NCI-H146 treated with DMSO at 0.1 percent for 48 hours (cell line): Measurements from ENCODE around the gene ETHE1.
A peak's percentile ranks its signal among the peaks of the same experiment; 100 is the strongest.
"Not testable (repeated sequence)": the region's sequence is repeated elsewhere in the genome, so short reads cannot be mapped to it uniquely, and the experiment has no call there.

Experiments used
- DNase-seq: peaks from one replicate; lab custom pipeline; 2025; ENCODE audit not compliant: unreplicated experiment; lab: John Stamatoyannopoulos, UW

Gene ETHE1

DNA sequence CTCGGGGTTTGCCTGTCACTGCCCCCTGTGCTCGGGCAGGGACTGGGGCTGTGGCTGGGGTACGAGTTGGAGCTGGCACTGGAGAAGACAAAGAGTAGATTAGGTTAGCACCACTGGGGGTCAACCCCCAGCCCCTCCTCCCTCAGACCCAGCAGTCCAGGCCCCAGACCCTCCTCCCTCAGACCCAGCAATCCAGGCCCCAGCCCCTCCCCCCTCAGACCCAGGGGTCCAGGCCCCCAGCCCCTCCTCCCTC is 25.1 kb upstream of the ETHE1 start:
- no peak for DNase-seq

DNA sequence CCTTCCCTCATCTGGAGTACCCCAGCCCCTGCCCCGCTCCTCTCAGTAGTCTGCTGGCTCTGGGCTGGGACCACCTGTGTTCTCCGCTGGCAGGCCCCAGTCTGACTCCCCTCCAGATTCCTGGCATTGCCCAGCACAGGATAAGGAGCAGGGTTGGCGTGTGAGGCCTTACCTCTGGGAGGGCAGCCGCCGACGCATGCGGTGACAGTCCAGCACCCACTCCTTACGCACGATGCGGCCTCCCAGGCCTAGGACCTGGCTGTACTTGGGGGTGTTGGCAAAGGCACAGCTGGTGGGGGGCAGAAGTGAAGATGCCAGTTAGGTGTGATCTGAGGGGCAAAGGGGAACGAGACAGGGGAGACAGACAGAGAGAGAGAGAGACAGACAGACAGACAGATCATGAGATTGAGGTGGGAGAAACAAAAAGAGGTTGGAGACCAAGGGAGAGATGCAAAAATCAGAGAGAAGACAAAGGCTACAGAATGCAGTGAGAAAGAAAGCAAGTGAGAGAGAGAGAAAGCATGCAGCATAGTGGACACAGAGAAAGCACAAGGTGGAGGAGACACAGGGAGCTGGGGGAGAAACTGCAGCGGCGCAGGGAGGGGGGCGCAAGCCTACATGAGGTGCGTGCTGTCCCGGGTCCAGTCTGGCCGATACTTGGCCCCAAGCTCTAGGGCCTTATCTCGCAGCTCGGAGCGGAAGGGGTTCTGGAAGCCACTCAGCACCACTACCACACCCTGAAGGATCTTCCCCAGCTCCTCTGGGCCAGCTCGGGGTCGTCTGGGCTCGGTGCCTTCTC is 24.6 kb upstream of the ETHE1 start:
- no peak for DNase-seq

DNA sequence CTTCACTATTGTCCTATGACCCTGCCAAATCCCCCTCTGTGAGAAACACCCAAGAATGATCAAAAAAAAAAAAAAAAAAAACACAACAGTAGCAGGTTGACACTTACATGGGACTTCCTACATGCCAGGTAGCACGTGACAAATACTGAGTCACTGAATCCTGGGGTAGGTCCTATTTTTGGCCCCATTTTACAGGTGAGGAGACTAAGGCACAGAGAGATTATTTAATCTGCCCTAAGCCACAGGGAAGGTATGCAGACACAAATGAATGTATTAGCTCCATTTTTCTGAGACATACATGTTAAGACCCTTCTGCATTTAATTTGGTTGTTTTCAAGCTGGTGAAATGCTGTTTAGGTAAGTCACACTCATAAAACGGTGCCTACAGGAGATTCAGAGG is 21.7 kb upstream of the ETHE1 start:
- DNase-seq: no peak

DNA sequence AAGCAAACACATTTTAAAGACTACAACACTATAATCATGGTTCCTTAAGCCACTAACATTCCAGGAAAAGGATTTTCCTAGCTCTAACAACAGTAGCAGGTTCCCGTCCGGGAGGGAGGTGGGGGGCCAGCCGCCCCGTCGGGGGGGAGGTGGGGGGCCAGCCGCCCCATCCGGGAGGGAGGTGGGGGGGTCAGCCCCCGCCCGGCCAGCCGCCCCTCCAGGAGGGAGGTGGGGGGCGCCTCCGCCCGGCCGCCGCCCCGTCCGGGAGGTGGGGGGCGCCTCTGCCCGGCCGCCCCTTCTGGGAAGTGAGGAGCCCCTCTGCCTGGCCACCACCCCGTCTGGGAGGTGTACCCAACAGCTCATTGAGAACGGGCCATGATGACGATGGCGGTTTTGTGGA is 20.9 kb upstream of the ETHE1 start:
- not testable (repeated sequence) for DNase-seq

DNA sequence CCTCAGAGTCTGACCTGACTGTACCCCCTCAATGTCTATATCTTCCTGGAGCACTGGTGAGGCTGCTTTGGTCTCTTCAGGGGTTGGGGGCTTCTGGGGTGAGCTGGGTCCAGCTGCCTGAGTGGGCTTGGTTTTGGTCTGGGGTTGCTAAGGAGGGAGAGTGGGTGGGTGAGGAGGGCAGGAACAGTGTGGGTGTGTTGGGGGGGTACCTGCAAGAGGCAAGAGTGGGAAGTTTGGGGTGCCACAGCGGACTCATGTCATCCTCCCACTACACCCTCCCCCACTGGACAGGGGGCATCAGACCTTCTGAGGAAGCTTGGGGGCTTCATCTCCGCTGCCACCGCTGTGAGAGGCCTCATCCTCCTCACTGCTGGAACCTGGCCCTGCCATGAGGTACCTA is 19.6 kb upstream of the ETHE1 start:
- DNase-seq: no peak

DNA sequence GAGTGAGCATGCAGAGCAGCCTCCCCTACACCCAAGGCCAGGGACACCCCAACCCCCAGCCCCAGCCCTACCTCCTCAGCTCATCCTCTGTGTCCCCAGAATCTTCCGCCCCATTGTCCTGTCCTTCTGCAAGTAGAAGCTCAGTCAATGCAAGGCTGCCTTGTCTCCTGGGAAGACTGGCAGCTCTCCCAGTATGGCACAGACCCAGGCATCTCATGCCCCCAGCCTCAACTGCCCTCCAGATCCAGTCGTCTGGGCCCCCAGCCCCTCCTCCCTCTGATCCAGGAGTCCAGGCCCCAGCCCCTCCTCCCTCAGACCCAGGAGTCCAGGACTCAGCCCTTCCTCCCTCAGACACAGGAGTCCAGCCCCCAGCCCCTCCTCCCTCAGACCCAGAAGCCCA is 19.0 kb upstream of the ETHE1 start:
- DNase-seq: no peak

DNA sequence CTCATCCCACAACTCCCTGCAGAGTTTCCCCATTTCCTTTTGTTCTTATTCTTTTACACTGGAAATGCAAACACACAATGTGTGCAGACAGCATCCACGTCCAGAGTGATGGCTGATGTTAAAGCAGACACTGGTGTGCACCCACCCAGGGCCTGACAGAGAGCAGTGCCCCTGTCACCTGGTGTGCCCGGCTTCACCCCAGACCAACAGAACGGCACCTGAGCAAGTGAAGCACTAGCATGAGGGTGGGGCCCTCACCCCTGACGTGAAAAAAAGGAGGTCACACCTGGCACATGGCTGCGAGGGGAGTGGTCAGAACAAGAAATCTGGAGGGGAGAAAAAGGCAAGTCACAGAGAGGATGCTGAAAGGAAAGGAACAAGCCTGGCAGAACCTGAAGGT is 18.3 kb upstream of the ETHE1 start:
- DNase-seq: no peak

DNA sequence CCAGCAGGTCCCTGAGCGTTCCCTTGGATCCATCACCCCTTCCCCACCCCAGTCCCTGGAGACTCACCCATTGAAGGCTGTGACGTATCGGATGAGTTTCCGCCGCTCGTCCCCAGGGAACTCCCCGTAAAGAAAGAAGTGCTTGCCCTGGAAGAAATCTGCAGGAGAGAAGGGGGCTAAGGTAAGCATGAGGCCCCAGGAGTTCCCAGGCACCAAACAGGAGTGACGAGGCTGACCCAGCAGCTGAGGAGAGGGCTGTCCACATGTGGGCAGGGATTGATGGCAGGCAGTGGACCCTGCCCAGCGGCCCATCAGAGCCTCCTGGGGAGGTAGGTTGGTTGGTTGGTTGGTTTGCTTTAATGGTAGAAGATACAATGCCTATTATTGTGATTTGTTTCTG is 17.1 kb upstream of the ETHE1 start:
- no peak for DNase-seq

DNA sequence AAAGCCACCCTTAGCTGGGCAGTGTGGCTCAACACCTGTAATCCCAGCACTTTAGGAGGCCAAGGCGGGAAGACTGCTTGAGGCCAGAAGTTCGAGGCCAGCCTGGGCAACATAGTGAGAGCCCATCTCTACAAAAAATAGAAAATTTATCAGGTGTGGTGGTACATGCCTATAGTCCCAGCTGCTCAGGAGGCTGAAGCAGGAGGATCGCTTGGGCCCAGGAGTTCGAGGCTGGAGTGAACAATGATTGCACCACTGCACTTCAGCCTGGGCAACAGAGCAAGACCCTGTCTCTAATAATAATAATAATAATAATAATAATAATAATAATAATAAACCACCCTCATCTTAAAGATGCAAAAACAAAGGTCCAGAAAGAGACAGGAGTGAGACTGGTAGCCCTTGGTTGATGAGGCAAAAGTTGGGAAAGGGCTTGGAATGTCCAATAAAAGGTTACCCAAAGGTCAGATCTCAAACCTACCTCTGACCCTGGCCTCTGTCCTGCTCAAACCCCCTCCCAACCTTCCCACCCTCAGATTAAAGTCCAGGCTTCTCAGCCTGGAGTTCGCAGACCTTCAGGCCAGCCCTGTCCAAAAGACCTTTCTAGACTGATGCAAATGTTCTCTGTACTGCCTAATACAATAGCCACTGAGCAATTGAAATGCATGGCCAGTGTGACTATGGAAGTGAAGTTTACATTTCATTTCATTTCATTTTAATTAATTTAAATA is 15.1 kb upstream of the ETHE1 start:
- DNase-seq: no peak

DNA sequence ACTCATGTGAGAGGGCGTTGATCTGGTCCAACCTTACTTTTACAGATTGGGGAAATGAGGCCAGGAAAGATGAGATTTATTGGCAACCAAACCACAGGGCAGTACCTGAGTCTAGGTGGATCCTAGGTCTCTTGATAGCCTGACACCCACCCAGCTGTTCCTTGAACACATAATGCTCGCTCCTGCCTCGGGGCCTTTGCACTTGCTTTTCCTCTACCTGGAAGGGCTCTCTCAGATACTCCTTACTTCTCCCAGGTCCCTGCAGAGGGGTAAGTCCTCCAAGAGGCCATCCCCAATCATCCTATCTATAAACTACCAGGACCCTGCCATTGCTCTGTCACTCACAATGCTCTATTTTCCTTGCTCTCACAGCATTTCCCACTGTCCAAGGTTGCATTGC is 13.4 kb upstream of the ETHE1 start:
- DNase-seq: no peak

DNA sequence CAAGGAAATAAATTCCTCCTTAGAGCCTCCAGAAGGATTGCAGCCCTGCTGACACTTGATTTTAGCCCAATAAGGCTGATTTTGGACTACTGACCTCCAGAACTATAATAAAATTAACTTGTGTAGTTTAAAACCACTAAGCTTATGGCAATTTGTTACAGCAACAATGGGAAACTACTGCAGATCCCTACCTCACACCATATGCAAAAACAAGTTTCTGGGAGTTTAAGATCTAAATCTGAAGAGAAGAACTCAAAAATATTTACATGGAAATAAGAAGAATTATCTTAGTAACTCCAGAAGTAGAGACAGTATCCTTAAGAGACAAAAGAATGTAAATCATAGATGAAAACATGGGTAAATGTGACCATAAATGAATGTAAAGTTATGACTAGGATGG is 11.9 kb upstream of the ETHE1 start:
- DNase-seq: no peak

DNA sequence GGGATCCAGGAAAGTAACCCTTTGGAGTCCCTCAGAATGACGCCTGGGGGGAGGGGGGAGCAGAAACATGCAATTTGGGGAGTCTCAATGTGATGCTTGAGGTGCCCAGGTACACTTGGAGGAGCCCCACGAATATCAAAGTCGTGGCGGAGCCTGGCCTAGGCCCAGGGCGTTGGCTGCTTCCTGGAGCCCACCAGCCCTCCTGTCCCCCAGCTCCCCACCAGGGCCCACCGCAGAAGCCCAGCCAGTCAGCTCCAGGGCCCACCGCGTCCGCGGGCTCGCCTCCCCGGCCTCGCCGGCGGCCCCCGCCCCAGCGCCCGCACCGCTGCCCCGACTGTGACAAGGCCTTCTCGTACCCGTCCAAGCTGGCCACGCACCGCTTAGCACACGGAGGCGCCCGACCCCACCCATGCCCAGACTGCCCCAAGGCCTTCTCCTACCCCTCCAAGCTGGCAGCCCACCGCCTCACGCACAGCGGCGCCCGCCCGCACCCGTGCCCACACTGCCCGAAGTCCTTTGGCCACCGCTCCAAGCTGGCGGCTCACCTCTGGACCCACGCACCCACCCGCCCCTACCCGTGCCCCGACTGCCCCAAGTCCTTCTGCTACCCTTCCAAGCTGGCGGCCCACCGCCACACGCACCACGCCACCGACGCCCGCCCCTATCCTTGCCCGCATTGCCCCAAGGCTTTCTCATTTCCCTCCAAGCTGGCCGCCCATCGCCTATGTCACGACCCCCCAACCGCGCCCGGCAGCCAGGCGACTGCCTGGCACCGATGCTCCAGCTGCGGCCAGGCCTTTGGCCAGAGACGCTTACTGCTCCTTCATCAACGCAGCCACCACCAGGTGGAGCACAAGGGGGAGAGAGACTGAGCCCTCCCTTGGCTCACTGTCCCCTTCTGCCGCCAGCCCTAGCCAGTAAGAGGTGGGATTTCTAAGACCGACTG is 8.1 kb upstream of the ETHE1 start:
- no peak for DNase-seq

DNA sequence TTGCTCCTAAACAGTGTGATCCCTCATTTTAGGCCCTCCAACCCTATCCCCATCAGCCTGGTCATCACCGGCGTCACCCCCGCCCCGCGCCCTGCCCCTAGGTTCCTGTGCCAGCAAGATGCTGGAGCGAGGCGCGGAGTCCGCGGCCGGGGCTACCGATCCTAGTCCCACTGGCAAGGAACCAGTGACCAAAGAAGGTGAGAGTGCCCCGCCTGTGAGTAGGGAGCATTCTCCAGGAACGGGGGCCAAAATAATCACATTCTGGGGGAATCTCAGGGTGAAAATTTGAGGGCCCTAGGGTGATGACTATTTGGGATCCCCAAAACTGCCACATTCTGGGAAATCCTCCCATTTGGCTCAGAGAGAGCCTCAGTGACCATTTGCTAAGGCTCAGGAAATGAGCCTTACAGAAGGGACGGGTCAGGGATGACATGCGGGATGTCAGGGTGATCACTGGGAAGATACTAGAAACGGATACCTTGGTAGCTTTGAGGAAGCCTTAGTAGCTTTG is 7.4 kb upstream of the ETHE1 start:
- DNase-seq: no peak

DNA sequence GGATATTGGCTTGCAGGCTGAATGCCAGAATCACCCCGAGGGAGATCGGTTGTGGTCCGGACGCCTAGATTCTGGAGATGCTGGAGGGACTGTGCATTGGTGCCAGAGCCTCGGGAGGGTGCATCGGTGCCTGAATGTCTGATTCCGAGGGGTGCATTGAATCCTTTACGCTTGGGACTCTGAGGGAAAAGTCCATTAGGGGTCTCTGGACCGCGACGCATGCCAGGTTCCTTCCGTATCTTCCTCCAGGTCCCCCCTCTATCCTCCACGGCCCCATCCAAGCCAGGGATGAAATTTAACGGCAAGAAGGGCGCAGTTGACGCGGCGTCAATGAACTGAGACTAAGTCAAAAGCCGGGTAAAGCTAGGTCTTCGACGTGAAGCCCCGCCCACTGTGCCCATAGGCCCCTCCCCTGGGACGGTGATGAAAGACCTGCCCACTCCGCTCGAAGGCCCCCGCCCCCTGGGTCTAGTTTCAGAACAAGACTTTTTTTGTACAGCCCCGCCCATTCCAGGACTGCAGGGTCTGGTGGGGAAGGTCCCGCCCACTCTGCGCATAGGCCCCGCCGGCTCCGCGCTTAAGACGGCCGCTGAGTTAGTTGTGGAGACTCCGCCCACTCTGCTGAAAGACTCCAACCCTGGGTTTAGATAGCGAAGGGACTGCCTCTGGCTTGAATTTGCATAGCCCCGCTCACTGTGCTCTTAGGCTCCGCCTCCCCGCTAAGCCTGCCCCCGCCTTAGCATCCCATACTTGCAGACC is 6.7 kb upstream of the ETHE1 start:
- peak; percentile 95 for DNase-seq

DNA sequence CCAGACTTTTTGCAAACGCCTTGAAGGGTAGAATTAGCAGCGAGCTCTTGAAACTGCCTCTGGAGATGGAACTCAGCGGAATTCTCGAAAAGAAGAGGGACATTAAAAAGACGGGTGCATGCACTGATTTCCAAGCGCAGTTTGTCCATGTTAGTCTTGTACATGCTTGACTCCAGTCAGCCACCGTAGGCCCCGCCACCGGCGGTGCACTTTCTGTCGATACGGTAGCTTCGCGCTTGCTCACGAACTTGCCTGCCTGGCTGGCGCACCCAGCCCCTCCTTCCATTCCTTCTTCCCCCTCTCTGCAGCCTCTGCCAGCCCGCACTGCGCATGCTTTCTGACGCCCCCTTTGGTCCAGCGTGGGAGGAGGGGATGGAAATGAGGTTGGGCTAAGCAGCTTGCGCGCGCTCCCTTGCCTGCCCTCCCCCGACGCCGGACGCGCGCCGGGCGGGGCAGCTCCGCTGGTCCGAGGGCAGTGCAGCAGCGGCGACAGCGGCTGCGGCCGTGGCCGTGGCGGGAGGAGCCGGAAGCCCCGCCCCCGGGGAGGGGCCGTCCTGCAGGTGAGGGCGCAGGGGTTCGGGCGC is 6.1 kb upstream of the ETHE1 start, which contains the start of gene ZNF575:
TSS of gene ZNF575 (plus strand) at position 227 of the 584 bp plus-strand sequence. CDS start 1,235 bp downstream, outside the sequence.
- peak; percentile 97 for DNase-seq

DNA sequence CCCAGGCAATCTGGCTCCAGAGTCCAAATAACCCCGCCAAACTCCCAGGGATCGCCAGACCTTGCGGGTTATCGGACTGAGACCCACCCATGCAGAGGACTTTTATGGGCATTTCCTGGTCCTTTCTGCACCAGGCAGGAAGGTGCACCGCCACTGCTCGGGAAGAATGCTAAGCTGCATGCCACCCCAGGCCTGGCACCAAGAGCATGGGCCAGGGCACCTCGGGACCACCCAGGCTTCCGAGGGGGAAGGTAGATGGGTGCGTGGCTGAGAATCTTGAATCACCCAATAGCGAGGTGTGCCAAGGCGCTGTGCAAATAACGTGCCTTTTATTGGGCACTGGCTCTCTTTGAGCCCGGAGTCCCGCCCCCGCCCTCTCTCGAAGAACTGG is 5.6 kb upstream of the ETHE1 start:
- peak; percentile 70 for DNase-seq

DNA sequence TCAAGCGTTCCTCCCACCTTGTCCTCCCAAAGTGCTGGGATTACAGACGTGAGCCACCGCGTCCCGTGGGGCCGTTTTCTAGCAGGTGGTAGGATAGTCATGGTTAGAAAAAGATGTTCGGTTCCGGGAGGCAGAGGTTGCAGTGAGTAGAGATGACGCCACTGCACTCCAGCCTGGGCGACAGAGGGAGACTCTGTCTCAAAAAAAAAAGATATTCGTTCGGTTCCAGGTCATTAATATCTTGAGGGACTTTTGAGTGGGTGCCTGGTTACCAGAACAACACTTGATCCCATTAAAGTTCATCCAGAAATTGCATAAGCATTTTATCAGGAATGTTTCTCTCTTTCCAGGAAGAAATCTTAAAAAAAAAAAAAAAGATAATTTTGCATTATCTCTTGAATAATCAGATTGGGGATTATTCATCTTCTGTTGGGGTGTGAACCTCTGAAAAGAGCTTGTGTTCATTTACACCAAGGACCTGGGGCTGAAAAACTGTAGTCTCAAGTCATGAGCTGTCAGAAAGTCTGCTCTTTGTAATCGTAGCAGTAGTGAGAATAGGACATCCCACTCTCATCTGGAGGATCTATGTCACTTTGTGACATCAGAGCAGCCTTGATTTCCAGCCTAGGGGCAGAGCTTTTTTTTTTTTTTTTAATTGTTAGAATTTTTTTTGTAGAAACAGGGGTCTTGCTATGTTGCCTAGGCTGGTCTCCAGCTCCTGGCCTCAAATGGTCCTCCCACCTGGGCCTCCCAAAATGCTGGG is 1.0 kb upstream of the ETHE1 start:
- DNase-seq: no peak

DNA sequence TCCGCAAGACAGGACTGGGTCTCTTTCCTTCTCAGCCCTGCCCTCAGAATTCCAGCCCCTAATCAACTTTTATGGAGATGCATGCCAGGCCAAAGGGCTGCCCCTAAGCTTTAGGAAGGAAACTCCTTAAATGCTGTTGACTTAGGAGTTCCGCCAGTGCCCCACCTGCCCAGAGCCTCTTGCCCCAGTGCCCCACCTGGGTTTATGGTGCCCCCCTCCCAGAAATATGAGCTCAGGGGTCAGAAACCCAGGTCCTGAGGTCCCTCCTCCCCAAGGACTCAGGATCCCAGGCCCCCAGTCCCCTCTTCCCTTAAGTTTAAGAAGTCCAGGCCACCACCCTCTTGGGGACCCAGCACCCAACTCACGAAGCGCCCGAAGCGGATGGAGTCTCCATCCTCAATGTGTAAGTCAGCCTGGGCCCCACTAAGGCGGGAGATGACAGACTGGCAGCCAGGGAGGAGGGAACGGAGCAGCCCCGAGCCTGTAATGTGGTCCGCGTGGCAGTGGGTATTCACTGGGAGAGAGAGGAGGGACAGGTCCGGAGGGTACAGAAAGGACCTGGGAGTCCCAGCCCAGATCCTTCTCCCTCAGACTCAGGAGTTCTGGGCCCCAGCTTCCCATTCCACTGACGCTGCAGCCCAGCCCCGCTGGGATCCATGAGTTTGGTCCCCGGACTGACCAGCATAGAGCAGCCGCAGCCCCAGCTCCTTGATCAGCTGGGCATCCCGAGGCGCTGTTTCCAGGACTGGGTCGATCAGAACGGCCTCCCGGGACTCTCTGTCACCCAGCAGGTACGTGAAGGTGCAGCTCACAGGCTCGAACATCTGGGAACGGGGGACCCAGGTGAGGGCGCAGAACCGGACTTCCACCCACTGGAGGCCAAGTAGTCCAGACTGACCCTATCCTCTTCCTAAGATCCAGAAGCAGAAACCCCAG is 897 bp downstream of the ETHE1 start:
- DNase-seq: no peak
